ENCODE results near the gene GDF10.

- TF ChIP-seq CTCF (IDR thresholded peaks at IDR 0.05; ENCODE audit: low read depth, low read length), result no peak
- no peak for TF ChIP-seq EZH2phosphoT487 (IDR thresholded peaks at IDR 0.05; ENCODE audit: low read depth)
These were observed 40.0 kb downstream of the GDF10 start for GRCh38 chr10:47339759-47340607.

All from OCI-LY3 (cell line).